ENCODE measurements around the gene PHTF1. TPM values are rescaled to one million over a fixed set of nuclear protein-coding genes. Genes with fewer than 3 reads are reported as not detected.
"Not testable (repeated sequence)": the region's sequence is repeated elsewhere in the genome, so short reads cannot be mapped to it uniquely, and the experiment has no call there.

The PHTF1 gene
- total RNA-seq, 1 donor from 2014 or later: 34.7 TPM

DNA sequence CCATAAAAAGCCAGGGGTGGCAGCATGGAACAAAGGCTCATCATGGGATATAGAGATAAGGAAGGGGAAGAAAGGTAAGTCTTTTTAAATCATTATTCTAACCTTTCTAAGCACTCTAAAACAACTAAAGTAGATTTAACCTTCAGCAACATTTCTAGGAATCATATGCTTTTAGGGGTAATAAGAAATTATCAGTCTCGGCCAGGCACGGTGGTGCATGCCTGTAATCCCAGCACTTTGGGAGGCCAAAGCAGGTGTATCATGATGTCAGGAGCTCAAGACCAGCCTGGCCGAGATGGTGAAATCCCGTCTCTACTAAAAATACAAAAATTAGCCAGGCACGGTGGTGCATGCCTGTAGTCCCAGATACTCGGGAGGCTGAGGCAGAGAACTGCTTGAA is 20.3 kb upstream of the PHTF1 start:
- no peak for DNase-seq (ENCODE audit: low read depth in 2 of 2)

DNA sequence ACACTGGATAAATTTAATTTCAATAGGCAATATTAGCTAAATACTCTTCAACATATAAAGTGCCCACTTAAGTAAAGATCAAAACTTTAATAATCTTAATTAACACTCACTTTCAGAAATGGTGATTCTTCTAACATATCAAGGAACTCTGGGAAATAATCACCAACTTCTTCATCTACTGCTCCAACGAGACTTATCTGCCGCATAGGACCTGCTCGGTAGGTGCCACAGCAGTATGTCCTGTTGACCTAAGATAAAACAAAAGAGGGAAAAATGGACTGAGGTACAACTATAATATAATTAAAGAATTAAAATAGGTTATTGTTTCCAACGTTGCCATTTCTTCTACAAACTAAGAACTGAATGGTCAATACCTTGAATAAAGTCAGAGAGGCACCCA is 18.3 kb upstream of the PHTF1 start:
- no peak for DNase-seq (ENCODE audit: low read depth in 2 of 2)

- DNase-seq (ENCODE audit: low read depth in 2 of 2): no peak
These were observed 10.7 kb upstream of the PHTF1 start for GRCh38 chr1:113770031-113770430.

DNA sequence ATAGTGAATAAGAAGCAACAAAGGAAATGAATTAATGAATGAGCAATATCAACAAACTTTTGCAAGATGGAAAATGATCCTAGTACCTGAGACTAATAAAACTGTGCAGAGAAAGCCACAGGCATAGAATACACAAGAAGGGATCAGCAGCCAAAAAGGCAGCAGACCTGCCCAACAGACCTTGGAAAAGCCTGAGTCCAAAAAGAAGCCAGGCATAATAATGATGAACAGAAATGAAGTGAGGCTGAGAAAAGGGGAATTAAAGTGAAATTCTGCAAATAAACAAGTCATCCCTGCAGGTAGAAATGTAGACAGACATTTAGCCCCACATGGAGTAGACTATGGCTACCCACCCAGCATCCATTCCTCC is 10.3 kb upstream of the PHTF1 start:
- DNase-seq (ENCODE audit: low read depth in 2 of 2): no peak

- DNase-seq (ENCODE audit: low read depth in 2 of 2): no peak
These were observed 9.8 kb upstream of the PHTF1 start for GRCh38 chr1:113768916-113769600.

DNA sequence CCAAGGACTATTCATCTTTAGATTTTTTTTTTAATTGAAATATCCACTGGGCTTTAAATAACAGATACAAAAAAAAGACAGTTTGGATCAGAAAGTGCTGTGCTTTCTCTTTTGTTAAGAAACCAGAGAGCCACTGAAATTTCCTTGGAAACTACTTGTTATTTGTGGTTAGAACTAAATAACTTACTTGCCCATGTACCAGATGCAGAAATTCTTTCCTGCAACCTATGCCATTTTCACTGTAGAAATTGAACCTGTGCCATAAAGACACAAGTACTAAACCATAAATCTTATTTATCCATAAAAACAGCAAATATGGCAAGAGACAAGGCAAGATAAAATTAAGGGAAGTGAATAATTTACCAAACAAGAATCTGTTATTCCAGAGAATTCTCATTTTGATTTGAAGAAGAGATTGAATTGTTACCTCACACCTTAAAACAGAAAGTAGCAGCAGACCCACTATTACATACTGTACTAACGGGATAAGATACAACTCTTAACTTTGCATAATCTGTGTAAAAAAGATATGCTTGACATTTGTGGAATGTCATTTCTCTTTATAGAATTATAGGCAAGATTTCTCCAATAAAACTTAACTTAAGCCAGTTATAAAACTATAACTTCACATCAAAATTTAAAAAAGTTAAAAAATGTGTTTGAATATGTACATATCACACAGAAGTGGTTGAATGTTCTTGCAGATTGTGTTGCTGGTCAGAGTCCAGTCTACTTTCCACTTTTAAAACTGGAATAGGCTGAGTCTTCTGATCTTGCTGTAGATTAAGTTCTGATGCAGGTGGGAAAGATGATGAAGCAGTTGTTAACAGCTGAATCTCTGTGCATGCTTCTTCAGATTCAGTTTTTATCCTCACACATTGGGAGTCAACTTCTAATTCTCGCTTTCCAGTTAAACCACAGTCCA is 6.3 kb upstream of the PHTF1 start:
- no peak for DNase-seq (ENCODE audit: low read depth in 2 of 2)

- no peak for DNase-seq (ENCODE audit: low read depth in 2 of 2)
These were observed 4.4 kb upstream of the PHTF1 start for GRCh38 chr1:113763661-113764060.

DNA sequence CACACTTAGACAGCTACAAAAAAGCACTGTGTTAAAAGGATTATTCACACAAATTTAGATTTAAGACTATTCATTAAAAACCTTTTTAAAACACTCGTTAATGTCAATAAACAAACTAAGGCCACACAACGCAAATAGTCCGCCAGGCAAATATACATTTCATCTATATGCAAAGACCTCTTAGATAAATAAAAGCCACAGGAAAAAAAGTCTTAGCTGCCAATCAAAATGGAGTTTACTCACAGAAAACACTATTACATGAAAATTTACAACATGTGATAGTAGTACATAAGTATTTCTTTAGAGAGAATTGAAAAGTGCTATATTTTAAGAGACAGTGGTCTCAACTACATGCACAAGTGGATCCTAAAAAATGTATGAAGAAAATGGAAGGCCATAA is 2.7 kb upstream of the PHTF1 start:
- DNase-seq (ENCODE audit: low read depth in 2 of 2): no peak

GRCh38 chr1:113760102-113761080 is 1.1 kb upstream of the PHTF1 start:
- DNase-seq (ENCODE audit: low read depth in 2 of 2): no peak

DNA sequence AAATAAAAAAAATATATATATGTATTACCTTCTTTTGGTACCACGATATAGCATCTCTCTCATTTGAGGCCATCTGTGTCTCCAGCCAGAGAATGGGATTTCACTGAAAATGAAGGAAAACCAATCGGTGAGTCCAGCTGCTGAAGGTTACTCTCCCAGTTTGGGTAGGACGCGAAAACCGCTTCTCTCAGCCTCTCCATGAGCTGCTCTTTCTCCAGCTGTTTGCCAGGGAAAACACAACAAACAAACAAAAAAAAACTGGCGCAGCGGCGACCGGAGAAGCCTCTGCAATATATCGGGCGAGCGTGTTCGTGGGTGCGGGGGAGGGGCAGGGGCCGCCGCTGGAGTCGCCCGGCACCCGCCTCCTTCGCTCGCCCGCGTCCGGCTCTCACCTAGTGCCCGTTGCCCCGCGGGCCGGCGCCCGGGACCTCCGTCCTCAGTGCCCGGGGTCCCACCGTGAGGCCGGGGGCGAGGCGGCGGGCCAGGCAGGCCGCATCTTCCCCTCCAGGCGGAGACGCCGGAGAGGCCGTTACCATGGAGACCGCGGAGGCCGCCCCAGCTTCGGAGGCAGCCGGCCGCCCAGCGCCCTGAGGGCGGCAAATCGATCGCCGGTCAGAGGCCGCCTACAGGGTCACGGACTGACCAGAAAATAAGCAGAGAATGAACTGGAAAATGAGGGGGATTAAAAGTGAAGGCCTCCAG is 504 bp downstream of the PHTF1 start:
- peak; percentile 42 to 51 for DNase-seq (ENCODE audit: low read depth in 2 of 2)

- no peak for DNase-seq (ENCODE audit: low read depth in 2 of 2)
These were observed 2.8 kb downstream of the PHTF1 start for GRCh38 chr1:113756461-113756860.

DNA sequence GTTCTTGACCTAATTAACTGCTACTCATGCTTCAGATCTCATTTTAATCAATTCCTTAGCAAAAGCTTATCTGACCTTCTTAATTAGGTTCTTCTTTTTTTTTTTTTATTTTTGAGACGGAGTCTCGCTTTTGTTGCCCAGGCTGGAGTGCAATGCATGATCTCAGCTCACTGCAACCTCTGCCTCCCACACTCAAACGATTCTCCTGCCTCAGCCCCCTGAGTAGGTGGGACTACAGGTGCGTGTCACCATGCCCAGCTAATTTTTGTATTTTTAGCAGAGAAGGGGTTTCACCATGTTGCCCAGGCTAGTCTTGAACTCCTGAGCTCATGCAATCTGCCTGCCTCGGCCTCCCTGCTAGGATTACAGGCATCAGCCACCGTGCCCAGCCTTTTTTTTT is 6.0 kb downstream of the PHTF1 start:
- not testable (repeated sequence) for DNase-seq (ENCODE audit: low read depth in 2 of 2)

- DNase-seq (ENCODE audit: low read depth in 2 of 2): no peak
These were observed 7.8 kb downstream of the PHTF1 start for GRCh38 chr1:113751516-113751915.

DNA sequence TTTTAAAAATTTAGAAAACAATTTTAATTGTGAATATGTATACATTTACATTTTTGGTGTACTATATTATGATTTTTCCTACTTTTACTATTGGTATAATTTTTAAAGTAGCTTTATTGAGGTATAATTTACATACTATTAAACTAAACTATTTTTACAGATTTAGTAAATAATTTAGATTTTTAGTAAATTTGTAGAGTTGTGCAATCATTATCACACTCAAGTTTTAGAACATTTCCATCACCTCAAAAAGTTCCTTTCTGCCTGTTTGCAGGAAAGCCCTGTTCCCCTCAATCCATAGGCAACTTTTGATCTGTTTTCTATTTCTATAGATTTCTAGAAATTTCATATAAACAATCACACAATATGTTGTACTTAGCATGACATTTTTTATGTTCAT is 8.2 kb downstream of the PHTF1 start:
- no peak for DNase-seq (ENCODE audit: low read depth in 2 of 2)

DNA sequence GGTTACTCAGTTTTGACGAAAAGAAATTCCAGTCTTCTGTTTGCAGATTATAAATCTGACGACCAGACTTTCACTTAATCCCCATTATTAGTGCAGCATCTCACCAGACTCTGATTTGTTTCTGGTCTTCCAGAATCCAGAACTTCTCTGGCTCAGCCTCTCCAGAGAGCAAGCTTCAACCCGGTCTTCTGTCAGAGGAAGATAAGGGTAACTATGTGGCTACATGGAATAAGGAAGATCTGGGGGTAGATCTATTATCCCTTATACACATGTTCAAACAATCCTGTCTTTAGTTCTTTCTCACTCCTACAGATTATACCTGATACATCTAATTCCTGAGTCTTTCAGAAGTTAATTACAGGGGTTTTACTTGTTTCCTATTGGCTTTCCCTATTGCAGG is 9.9 kb downstream of the PHTF1 start:
- no peak for DNase-seq (ENCODE audit: low read depth in 2 of 2)

- no peak for DNase-seq (ENCODE audit: low read depth in 2 of 2)
These were observed 11.9 kb downstream of the PHTF1 start for GRCh38 chr1:113747376-113747775.

DNA sequence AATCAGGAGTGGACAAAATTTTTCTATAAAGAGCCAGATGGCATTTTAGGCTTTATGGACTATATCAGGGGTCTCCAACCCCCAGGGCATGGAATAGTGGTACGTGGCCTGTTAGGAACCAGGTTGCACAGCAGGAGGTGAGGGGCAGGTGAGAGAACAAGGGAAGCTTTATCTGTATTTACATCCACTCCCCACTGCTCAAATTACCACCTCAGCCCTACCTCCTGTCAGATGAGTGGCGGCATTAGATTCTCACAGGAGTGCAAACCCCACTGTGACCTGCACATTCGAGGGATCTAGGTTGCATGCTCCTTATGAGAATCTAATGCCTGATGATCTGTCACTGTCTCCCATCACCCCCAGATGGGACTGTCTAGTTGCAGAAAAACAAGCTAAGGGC is 13.9 kb downstream of the PHTF1 start:
- no peak for DNase-seq (ENCODE audit: low read depth in 2 of 2)

DNA sequence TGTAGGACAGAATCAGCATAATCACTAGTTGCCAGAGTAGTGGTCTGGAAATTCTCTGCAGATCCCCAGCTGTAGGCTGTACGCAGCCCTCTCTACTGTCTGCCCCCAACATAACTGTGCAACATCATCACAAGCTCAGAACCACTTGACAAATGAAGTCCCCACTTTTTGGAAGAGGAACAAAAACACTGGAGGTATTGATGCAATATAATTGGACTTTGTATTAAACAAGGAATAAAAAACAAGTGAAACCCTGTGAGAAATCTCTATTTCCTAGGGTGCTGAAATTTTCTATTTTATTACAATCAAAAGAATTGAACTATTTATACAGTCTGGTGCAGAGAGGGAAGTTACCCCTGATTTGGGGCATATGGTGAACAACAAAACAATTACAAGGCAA is 15.2 kb downstream of the PHTF1 start:
- no peak for DNase-seq (ENCODE audit: low read depth in 2 of 2)

- DNase-seq (ENCODE audit: low read depth in 2 of 2): no peak
These were observed 16.8 kb downstream of the PHTF1 start for GRCh38 chr1:113742515-113742914.

GRCh38 chr1:113734357-113735055 is 24.8 kb downstream of the PHTF1 start:
- no peak for DNase-seq (ENCODE audit: low read depth in 2 of 2)

DNA sequence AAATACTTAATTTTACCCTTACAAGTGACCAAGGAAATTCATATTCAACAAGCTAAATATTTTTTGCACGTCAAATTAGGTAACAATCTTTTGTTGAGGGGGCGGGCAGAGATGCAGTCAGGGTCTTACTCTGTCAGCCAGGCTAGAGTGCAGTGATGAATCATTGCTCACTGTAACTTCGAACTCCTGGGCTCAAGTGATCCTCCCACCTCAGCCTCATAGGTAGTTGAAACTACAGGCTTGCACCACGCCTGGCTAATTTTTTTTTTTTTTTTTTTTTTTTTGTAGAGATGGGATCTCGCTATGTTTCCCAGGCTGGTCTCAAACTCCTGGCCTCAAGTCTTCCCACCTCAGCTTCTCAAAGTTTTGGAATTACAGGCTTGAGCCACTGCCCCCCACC is 26.5 kb downstream of the PHTF1 start:
- DNase-seq (ENCODE audit: low read depth in 2 of 2): no peak

Data from lung microvascular endothelial cell (primary cell).